HG03139 (cell line): ENCODE data around the gene PDGFD.

Source experiments
- ATAC-seq: cut with Tn5 transposase; IDR thresholded peaks from one replicate; pipeline ENCODE4 v1.9.1; 2021; ENCODE audit not compliant: unreplicated experiment

PDGFD gene

DNA sequence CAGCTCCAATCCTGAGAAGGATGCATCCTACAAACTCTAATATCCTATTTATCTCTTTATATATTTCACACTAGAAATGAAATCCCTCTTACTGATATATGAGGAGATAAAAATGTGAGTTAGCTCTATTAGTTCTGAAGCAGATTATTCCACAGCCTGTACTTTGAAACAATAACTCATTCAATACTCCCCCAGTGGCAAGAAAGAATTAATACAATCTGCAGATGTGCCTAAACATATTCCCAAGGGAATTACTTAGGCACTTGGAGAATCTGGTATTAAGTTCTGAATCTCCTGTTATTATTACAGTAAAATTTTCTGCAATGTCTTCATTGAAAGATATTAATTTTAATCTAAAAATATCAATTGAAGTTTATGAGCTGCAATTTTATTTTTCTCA, 68.2 kb downstream of the PDGFD start:
- no peak for ATAC-seq

DNA sequence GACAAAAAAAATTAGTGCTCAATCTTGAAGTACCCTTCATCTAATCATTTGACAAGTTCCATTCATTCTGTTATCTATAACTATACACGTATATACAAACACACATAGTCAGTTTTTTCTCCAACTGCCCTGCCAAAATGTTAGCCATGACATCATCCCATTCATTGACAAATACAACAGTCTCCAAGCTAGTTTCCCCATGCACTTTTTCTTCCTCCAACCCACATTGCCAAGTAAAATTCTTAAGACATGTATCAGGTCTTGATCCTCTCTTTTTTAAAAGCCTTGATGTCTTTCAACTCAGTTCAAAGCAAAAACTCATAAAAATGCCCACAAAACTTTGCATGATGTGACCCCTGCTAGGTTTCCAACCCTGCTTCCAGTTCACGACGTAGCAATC, 69.4 kb downstream of the PDGFD start:
- ATAC-seq = no peak

DNA sequence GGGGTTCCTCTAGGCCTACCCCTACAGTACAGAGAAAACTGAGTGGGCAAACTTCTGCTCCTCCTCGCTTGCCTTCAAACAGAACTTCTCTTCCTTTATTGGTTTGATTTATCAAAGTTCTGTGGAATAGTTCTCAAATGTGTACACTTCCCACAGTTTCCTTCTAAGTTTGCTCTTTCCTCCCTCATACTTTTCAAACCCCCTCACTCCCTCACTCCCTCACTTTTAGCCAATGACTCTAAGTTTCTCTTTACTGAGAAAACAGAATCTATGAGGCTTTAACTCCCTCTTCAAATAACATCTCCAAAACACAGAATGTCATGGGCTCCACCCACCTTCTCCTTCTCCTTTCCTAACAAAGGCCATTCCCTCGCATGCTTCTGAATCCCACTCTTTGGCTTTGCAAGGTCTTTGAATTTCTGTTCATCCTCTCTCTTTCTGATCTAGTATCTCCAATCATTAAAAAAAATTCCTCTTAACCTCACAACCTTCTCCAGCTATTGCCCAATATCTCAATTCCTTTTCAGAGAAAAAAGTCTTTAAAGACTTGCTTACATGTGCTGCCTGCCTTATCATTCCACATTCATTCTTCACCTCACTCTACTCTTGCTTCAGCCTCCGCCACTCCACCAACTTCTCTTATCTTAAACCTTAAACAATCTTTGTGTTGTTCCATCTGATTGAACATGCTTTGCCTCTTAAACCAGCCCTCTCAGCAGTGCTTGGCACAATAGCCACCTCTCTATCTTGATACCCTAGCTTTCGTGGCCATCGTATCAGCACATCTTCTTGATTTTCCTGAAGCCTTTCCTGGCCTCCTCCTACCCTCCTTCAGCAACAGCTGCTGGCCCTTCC, 70.3 kb downstream of the PDGFD start:
- no peak for ATAC-seq

DNA sequence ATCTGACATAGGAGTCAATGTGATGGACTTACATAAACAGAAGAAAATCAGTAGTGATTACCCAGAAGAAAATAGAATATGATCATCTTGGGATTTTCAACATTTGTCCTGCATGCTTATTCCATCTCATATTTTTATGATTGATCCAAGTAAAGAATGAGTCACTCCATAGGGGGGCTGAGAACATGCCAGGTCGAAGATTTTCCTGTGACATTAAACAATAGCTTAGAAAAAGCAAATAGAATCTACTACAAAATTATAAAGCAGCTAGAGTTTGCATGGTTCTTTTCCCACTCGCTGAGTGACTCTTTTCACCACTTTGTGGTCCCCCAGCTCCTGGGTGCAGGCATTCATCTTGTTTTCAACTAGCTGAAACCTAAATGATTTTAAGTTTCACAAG, 71.2 kb downstream of the PDGFD start:
- no peak for ATAC-seq

DNA sequence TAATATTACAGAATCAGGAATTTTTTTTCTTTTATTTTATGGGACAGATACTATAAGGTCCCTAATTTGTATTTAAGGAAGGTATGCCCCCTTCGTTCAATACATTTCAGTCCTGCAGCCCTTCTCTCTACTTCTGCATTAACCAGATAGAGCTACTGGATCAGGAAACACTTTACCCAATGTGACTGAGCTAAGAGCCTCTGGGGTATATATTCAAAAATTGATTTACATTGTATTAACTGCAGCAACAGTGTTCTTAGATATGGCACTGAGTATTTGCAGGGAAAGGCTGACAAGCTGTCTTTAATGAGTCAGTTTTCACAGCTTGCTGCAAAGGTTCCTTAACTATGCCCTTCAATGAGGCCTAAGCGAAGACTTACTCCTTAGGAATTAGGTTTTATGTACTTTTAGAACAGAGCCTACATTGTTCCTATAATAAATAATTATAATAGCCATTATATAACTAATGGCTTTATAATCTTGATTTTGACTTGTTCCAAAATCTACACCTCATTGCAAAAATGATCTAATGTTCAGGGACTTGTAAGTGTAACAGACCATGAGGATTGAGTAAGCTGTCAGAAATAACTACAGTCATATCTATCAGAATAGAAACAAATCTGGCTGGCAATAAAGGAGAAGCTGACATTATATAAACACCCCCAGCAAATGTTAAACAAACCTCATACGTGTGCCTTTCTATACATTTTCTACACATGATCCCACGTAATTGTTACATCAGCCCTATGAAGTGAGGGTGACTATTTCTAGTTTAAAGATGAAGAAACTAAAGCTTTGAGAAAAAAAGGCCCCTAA, 72.5 kb downstream of the PDGFD start:
- ATAC-seq = no peak

DNA sequence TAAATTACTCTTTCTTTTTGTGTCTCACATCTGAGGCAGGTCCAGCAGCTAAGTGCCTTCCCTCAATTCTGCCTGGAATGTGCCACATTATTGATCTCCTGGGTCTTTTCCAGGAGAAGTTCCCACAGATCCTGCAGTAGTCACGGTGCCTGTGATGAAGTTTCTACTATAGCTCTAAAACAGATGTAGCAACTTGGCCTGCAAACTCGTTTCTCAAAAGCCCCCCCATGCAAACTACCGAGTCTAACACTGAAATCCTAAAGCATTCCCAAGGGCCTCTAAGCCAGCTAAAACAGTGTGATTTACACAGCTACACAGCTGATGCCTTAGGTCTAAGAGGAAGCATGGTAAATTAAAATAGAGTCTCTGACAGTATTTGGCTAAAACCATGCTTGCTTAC, 73.2 kb downstream of the PDGFD start:
- no peak for ATAC-seq

DNA sequence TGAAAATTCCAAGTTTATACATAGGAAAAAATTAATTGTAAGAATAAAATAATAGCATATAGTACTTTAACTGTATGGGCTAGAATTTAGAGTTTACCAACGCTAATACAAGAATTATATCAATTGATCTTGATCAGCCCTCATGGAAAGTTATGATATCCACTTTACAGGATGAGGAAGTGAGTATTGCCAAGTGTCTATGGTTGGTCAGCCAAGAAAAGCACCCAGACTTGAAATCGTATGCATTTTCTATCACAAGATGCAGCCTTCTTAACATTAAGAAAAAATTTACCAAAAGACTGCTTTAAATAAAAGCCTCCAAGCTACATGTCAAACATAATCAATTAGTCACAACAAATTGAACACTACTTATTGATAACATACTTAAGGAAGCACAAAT, 74.5 kb downstream of the PDGFD start:
- no peak for ATAC-seq

DNA sequence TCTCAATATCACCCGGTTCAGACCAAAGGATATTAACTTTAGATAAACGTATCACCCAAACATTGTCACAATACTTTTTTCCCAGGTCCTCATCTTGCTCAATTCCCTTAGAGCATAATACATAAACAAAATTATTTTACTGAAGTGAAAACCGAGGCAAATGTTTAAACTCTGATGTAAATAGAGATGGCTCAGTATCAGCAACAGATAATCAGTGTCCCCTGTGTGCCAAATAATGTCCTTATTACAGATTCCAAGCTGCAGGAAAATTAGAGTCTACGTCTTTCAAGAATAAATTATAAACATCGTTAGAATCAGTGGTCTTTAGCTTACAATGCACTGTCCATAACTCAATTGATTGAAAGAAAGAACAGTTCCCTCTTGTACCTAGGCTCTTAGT, 77.3 kb downstream of the PDGFD start:
- no peak for ATAC-seq

DNA sequence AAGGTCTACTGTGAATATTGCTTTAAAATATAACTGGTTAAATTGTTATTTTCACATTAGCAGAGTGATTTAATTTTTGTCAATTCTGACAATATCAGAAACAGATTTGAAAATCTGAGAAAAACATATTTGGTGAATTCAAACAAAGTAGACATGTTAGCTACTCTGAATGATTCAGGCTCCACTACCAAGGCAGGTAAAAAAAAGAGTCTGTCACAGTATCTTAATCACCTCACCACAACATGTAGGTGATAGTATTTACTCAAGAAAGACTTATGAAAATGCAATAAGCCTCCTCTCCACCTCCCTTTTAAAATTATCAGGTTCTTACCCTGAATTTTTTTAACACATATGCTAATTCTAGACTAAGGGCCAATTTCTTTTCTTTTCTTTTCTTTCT, 85.0 kb downstream of the PDGFD start:
- no peak for ATAC-seq

DNA sequence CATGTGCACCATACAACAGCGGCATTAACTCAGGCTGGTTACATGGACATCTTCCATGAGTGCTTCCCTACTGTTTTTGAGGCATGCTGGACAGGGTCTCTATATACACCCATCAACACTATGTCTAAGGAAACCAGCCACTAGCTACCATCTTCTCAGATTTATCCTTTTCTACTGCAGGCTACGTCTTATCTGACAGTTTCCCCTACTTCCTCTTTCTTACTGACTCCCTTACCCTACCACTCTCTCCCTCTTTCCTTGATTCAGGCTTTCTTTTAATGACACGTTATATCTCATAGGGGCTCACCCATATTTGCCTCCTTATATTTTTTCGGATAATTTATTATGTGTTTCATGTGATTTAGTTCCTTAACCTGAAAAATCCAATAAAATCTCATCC, 85.7 kb downstream of the PDGFD start:
- ATAC-seq = no peak

DNA sequence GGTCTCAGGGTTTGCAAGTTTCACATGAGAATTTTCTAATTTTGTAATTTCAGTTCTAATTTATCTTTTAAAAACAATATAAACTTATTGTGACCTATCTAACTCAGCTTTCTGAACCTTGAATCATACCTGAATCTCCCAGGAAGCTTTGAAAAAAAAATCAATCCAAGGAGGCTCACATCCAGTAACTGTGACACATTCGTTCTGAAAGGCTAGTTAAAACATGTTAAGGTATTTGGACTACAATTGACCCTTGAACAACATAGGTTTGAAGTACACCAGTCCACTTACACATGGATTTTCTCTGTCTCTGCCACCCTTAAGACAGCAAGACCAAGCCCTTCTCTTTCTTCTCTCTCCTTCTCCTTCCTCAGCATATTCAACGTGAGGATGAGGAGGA, 87.5 kb downstream of the PDGFD start:
- ATAC-seq = no peak

DNA sequence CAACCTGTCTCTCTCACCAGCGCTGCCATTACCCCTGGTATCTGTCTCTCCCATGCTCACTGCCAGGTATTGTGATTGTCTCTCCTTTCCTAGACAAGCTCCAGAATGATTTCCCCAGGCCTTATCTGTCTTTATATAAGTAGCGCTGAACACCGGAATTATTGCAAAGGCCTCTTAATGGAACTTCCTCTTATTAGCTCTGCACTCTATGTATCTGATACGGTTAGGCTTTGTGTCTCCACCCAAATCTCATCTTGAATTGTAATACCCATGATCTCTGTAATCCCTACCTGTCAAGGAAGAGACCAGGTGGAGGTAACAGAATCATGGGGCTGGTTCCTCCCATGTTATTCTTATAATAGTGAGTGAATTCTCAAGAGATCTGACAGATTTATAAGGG, 88.2 kb downstream of the PDGFD start:
- ATAC-seq = no peak

DNA sequence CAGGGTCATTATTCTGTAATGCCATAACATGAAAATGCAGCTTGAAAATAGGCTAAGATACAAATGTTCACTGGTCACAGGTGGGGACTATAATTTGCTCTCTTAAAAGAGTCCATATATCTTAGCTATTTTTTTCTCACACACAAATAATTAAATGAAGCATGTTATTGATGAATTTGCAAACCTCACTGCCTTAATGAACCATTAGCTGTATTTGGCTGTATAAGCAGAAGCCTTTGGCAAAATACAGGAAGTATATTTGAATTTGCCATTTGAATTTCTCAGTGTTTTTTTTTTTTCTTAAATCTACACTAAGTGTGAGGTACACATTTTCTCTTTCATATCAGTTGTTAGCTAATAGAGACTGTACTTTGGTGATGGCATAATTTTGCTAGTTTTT, 88.9 kb downstream of the PDGFD start:
- ATAC-seq = no peak

DNA sequence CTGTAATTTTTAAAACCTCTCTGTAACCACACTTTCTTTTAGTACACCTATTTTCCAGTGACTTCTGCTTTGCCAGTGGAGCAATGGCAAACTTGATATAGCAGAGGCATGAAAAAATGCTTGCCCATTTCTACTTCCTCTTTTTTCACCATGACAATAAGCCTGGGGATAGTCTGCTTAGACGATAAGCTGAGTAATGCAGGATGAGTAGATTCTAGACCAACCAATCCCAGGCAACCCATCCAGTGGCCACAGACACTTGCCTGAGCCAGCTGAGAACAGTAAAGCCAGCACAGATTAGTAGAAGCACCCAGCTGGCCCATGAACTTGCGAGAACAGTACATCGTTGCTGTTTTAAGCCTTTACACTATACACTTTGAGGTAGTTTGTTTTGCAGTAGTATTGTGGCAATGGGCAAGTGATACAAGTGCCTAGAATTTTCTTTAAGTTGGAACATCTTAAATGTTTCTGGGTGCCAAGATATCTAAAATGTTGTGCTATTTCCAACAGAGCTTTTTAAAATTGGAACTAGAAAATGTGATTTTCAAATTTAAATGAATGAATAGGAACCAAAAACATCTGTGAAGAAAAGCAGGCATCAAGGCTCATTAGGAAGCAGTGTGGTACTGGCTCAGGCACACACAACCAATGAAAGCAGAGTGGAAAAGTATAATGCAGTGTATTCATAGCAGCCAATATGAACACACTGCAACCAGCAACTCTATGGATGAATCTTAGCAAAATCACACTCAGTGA, 89.8 kb downstream of the PDGFD start:
- ATAC-seq = peak; percentile 79

DNA sequence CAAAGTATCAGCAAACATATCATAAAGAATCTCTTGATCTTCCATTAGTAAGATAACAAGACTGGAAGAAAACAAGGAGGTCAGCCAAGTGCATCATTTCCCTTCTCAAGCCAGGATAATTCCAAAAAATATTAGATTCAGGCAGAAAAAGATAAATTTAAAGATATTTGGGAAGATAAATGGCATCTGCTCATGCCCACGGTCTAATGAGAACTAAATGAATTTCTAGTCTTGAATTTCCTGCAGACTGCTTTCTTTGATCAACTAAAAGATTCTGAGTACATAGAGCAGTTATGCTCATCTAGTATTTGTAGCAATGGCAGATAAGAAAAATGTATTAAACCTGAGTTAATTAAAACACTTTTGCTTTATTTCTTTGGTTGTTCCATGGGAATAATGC, 96.4 kb downstream of the PDGFD start:
- ATAC-seq = no peak

DNA sequence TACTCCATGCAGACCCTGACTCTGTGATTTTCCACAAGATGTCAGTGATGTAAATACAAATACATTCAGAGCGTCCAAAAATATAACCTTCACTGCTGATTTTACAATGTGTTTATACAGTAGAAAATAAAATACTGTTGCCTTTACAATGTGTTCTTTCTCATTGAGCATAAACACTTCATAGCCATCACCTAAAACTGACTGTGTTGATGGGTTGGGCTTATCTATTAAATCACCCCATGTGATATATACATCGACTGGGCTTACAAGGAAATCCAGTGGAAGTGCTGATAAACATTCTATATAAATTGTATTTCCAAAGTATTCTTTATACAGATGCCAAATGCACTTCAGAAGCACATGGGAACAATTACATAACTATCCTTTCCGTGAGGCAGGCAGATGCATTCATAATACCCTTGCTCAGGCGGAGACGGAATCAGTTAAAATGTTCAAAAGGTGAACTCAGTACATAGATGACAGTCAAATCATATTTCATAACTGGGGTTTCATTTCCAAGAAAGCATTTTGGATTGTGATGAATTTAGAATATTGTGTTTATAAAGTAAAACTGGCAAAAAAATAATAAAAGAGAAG, 99.8 kb downstream of the PDGFD start:
- ATAC-seq = no peak

DNA sequence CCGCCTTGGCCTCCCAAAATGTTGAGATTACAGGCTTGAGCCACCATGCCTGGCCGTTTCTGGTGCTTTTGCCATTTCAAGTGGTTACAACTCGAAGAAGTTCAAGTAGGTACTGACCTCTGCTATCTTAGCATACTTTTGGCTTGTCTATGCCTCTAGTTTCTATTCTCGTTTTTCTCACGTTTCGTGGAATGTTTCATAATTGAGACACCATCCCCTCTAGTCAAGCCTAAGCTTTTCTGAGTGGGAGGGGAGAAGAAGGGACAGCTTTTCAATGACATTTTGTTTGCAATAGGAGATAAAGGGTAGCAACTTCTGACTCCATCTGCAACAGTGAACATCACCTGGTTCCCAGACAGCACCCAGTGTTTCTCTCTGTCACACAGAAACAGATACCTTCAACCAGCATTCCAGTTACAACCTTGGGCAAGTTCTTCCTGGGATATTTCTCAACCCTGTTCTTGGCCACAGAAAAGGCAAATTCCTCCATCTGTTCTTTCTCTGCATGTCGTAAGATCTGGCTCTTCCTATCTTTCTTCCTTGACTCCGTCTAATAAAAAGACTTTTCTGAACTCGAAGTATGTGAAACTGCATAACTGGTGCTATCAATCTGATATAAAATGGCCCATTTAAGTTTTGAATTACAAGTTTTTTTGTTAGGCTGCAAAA, 102.0 kb downstream of the PDGFD start:
- no peak for ATAC-seq

DNA sequence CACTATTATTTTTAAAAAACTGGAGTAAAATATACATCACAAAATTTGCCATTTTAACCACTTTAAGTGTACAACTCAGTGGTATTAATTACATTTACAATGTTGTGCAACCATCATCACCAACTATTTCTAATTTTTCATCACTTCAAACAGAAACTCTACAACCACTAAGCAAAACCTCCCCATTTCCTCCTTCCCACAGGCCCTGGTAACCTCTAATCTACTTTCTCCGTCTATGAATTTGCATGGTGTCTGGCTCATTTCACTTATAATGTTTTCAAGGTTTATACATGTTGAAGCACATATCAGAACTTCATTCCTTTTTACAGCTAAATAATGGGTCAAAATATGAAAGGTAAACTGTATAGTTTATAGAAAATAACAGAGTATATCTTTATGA, 103.1 kb downstream of the PDGFD start:
- peak; percentile 70 for ATAC-seq

DNA sequence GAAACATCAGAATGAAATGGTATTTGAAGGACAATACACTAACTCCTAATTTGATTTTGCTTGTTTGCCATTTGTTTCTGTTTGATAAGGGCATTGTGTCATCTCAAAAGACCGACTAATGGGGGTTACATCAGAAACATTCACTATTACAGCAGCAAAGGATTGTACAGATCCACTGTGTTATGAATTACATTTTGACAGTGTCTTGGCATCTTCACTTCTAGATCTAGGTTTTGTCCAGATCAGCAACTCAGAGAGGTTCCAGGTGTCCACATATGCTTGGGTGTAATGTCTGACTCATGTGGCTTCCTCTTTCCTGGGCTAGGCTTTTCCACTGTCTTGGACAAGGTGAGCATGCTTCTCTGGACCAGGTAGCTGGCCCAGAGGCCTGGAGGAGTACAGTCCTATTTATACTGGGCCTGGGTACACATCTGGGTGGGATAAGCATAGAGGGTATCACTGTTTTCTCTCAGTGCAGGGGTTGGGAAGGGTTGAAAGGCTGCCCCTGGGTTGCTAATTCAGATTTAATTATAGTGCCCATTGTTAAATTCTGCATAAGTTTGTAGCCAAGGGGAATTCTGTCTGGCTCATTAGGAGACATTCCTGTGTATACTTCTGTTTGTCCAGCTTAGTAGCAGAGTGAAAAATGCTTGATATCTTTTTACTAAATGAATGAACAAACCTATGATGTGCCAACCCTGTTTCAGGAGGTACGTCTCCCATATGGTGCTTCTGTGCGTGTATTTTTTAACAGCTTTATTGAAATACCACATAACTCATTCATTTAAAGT, 103.7 kb downstream of the PDGFD start:
- no peak for ATAC-seq

DNA sequence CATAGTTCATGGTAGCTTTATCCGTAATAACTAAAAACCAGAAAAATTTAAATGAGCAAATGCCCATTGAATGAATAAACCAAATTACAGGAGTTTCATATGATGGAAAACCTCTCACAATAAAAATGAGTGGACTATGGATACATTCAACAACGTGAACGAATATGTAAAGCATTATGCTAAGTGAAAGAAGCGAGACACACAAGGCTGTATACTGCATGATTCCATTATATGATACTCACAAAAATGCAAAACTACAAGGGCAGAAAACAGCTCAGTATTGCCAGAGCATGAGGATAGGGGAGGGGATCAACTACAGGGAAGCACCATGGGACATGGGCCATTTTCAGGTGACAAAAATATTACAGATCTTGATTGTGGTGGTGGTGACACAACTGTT, 105.3 kb downstream of the PDGFD start:
- no peak for ATAC-seq
